OCI-LY3 (cell line): Measurements from ENCODE around the gene DUSP11.

Experiments used
- EZH2phosphoT487 ChIP-seq: fragments of 200-600 bp; shearing (Covaris generic); IDR thresholded peaks from 2 replicates; pipeline ENCODE4 v1.6.1; 2018; ENCODE audit warnings: antibody characterized with exemption, mixed run types, low read depth
- TF ChIP-seq, protein P1 (sequence below): fragments of 200-600, 300-600 bp; sonication (generic); IDR thresholded peaks from 2 replicates; pipeline ENCODE4 v1.5.1; 2014; ENCODE audit warnings: antibody characterized with exemption, low read length, low read depth

DNA sequence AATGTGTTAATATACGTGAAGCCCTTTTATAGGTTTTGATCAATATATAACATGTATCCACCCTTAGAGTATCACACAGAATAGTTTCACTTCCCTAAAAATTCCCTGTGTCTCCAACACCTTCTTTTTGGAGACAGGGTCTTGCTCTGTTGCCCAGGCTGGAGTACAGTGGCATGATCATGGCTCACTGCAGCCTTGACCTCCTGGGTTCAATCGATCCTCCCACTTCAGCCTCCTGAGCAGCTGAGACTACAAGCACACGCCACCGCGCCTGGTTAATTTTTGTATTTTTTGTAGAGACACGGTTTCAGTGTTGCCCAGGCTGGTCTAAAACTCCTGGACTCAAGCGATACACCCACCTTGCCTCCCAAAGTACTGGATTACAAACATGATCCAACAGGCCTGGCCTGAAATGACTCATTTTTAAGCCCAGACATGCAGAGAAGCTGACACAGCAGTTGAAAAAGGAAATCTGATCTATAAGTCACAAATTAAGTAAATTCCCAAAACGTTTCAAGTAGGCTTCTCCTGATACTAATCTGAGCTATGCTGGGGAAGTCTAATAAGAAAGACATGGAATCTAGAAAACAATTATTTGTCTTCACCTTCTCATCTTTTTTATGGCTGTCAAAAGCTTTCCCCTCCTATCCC is 2.9 kb downstream of the DUSP11 start:
- TF ChIP-seq, protein P1, sequence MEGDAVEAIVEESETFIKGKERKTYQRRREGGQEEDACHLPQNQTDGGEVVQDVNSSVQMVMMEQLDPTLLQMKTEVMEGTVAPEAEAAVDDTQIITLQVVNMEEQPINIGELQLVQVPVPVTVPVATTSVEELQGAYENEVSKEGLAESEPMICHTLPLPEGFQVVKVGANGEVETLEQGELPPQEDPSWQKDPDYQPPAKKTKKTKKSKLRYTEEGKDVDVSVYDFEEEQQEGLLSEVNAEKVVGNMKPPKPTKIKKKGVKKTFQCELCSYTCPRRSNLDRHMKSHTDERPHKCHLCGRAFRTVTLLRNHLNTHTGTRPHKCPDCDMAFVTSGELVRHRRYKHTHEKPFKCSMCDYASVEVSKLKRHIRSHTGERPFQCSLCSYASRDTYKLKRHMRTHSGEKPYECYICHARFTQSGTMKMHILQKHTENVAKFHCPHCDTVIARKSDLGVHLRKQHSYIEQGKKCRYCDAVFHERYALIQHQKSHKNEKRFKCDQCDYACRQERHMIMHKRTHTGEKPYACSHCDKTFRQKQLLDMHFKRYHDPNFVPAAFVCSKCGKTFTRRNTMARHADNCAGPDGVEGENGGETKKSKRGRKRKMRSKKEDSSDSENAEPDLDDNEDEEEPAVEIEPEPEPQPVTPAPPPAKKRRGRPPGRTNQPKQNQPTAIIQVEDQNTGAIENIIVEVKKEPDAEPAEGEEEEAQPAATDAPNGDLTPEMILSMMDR: no peak
- TF ChIP-seq EZH2phosphoT487: no peak
